NCI-H187 (cell line): ENCODE results near the gene OR52E4.

Experiments used
- DNase-seq, 2 experiments: peaks; one replicate each; lab custom pipeline; 2025; lab: John Stamatoyannopoulos, UW

The OR52E4 gene

DNA sequence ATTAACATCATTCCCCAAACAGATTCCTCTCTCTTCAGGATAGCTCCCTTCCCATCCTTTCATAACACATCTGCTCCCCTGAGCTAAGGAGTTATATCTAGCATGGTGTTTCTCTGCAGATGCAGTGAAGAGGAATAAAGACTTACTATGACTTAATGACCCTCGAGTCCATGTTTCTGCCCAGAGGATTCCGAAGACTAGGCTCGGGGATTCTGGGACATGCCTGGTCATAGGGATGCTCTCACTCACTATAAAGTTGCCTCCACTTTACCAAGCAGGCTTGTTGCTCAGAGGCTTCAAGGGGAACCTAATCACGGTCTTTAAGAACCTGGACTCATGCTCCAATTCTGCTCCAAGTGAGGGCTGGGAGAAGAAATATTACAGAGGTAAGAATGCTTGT is at the start of gene OR52E4:
Gene OR52E4 (plus strand): TSS at position 301 of the 400 bp plus-strand sequence. CDS start 3,664 bp downstream, outside the sequence.
- no peak for DNase-seq

DNA sequence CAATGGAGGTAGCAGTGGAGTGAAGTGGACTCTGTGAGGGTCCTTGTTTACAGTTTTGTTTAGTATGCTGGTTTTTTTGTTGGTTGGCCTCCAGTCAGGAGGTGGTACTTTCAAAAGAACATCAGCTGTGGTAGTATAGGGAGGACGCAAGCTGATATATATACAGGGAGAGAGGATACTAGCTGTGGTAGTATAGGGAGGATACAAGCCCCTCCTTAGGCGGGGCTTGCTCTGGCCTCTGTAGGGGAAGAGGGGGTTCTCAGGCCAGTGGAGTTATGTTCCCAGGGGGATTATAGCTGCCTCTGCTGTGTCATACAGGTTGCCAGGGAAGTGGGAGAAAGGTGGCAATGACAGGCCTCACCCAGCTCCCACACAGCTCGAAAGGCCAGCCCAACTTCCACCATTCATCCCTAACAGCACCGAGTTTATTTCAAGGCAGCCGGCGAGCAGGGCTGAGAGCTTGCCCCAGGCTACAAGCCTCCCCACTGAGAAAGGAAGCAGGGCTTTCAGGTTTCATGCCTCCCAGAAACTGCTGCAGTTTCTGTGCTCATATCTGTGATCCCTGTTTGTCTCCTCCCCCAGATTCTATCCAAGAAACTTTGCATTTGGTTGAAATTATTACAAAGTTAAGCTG is 49.1 kb upstream of the OR52E4 start:
- DNase-seq: no peak

GRCh38 chr11:5833446-5833845 is 47.0 kb upstream of the OR52E4 start:
- DNase-seq: no peak

DNA sequence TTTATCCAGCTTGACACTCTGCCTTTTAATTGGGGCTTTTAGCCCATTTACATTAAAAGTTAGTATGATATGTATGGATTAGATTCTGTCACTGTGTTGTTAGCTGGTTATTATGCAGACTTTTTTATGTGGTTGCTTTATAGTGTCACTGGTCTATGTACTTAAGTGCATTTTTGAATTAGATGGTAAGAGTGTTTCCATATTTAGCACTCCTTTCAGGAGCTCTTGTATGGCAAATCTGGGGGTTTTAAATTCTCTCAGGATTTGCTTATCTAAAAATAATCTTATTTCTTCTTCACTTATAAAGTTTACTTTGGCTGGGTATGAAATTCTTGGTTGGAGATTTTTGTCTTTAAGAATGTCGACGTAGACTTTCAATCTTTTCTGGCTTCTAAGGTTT is 42.7 kb upstream of the OR52E4 start:
- no peak for DNase-seq

- DNase-seq: no peak
These were observed 38.6 kb upstream of the OR52E4 start, which contains the start of gene OR52E6 for GRCh38 chr11:5841797-5842196. Gene OR52E6, minus strand, starts transcription at chr11:5841897. Its CDS starts 0 bp downstream, at chr11:5841897.

DNA sequence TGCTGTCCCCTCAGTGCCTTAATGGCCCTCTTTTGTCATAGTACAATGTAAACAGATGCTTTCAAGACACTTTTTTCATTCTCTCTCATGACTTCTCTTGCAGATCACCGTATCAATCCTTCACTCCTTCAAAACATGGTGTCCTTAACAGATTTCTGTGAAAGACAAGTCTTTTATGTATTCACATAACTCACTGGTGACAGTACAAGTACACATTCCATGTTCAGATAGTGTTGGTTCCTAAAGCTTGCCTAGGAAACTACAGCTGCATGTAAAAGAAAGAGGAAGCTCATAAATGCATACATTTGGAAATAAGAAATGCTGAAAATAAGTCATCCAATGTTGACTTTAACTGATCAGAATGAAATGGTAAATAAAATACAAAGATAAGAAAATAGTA is 33.7 kb upstream of the OR52E4 start:
- DNase-seq: no peak

- no peak for DNase-seq
These were observed 32.7 kb upstream of the OR52E4 start for GRCh38 chr11:5847711-5848110.

DNA sequence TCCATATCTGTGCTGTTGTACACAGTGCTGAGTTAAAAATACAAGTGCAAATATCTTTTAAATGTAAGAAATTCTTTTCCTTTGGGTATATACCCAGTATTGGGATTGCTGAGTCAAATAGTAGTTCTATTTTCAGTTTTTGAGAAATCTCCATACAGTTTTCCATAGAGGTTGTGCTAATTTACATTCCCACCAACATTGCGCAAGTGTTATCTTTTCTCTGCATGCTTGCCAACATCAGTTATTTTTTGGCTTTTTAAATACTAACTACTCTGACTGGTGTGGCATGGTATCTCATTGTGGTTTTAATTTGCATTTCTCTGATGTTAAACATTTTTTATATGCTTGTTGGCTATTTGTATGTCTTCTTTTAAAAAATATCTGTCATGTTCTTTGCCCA is 29.4 kb upstream of the OR52E4 start:
- DNase-seq: no peak

DNA sequence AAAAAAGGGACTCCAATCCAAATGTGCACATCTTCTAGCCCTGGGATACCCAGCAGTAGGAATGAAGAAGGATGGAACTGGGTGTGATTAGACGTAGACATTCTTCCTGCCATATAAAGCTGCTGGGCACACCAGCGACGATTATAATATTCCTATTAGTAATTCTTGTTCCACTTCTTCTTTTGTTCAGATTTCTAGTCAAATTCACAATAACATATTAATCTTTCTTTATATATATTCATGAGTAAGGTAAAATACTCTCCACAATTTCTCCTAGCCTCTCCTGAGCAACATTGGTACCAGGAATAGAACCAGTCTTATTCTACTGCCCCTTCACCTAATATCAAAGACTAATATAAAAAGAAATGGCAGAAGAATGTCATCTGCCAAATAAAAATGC is 22.8 kb upstream of the OR52E4 start, which contains the start of gene OR52E8:
Gene OR52E8 (minus strand): TSS at position 101 of the 400 bp plus-strand sequence. CDS start 0 bp downstream, at position 101.
- no peak for DNase-seq

DNA sequence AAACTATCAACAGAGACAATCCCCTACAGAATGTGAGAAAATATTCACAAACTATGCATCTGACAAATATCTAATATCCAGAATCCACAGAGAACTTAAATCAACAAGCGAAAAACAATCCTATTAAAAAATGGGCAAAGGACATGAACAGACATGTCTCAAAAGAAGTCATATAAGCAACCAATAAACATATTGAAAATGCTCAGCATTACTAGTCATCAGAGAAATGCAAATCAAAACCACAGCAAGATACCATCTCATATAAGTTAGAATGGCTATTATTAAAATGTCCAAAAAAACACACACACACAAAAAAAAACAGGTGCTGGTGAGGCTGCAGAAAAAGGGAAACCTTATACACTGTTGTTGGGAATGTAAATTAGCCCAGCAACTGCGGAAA is 14.6 kb upstream of the OR52E4 start:
- DNase-seq: no peak

DNA sequence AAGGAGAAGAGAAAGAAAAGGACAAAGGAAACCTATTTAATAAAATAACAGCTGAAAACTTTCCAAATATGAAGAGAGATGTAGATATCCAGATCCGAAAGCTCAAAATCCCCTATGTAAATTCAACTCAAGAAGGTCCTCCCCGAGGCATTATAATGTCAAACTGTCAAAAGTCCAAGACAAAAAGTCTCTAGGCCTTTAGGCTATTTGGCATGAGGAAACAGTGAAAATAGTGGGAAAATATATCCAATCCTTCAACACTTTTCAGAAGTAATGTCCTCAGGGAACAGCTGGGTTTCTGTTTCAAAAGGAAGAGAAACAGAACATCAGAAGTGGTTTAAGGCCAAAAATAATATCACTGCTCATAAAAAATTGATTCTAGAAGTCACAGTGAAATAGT is 1.9 kb upstream of the OR52E4 start:
- no peak for DNase-seq

GRCh38 chr11:5881756-5882155 is 1.3 kb downstream of the OR52E4 start:
- DNase-seq: no peak

GRCh38 chr11:5887172-5887571 is 6.7 kb downstream of the OR52E4 start:
- no peak for DNase-seq

GRCh38 chr11:5887661-5888060 is 7.2 kb downstream of the OR52E4 start:
- DNase-seq: no peak

DNA sequence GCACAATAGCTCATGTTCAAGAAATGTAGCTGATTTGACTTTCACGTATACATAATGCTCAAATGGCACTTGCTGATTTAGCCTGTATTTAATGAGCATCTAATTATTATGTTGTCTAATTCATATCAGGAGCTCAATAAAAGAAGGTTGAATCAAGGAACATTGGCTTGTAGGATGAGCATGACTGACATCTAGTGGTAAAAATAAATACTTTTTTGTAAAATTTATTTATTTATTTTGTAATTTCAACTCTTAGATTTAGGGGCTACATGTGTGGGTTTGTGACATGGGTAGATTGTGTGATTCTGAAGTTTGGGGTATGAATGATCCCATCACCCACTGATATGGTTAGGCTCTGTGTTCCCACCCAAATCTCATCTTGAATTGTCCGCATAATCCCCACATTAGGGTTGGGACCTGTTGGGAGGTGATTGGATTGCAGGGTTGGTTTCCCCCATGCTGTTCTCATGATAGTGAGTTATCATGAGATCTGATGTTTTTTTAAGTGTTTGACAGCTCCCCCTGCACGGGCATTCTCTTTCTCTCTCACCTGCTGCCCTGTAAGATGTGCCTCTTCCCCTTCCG is 10.9 kb downstream of the OR52E4 start:
- no peak for DNase-seq

DNA sequence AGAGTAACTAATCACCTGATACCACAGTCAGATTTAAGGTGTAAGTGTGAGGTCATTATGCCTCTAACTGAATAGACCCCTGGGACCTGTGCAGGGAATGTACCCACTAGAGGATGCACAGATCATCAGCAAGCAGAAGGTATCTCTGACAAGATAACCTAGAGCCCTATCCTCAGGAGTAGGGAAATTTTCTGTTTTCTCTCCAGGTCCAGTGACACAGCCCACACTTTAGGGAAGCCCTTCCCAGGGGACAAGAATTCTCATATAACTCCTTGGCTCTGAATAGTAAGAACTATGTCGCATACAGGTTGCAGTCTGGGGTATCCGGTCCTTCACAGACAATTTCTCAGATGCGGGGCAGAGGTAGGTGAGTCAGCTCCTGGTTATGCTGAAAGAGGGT is 12.5 kb downstream of the OR52E4 start, which contains the start of gene OR52E5:
Gene OR52E5 (plus strand): TSS at position 301 of the 400 bp plus-strand sequence. CDS start 7,569 bp downstream, outside the sequence.
- DNase-seq: no peak

DNA sequence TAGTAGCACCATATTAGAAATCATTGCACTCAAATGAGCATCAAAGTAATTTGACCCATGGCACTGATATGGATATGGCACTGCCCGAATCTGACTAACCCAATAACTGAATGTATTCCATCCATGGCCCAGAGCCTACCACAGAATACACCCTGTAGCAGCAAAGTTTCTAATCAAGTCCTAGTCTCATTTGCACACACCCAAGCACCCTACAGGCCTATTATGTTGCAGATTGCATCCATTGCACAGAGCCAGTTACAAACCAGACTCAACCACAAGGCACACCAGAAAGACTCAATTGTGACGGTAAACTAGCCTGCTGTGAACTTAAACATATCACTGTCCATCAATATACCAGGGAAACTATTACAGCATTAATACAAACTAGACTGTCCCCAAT is 19.1 kb downstream of the OR52E4 start:
- DNase-seq: no peak

- DNase-seq: no peak
These were observed 30.1 kb downstream of the OR52E4 start for GRCh38 chr11:5910540-5910939.

GRCh38 chr11:5922749-5923426 is 42.5 kb downstream of the OR52E4 start:
- DNase-seq: no peak

GRCh38 chr11:5923427-5923776 is 43.0 kb downstream of the OR52E4 start:
- no peak for DNase-seq

DNA sequence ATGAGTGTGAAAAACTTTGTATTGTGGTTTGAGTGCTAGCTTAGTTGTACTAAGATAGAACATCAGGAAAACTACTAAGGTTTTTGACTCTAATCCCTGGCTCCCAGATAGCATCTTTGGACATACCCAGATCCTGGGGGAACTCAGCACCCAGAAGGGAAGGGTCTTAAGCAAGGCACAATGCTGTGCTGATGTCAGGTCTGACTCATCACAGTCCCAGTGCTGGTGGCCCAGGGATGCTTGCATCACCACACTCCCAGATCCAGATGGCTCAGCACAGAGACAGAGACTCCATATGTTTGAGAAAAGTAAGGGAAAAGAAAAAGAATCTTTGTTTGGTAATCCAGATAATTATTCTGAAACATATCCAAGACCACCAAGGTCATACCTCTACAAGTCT is 43.4 kb downstream of the OR52E4 start:
- no peak for DNase-seq

- no peak for DNase-seq
These were observed 47.8 kb downstream of the OR52E4 start for GRCh38 chr11:5928271-5928670.

- DNase-seq: no peak
These were observed 48.4 kb downstream of the OR52E4 start for GRCh38 chr11:5928811-5929210.
